PFSK-1 (cell line): ENCODE data around the gene EPAS1.

ENCODE experiments used
- FOXP2 ChIP-seq: optimal IDR thresholded peaks from 2 replicates; pipeline ENCODE3; 2011; ENCODE audit warnings: borderline replicate concordance, control low read depth, inconsistent platforms; ENCODE audit not compliant: insufficient read depth; ENCODE audit errors: extremely low read length, extremely low read depth
- POLR2AphosphoS5 ChIP-seq: IDR thresholded peaks from 2 replicates; pipeline ENCODE4 v1.6.1; 2012; ENCODE audit warnings: low read depth, mild to moderate bottlenecking, control low read depth, low read length, moderate library complexity
- SIN3A ChIP-seq: IDR thresholded peaks from 2 replicates; pipeline ENCODE4 v1.6.1; 2012; ENCODE audit warnings: mild to moderate bottlenecking, low read length, moderate library complexity, borderline replicate concordance; ENCODE audit not compliant: insufficient read depth
- TAF1 ChIP-seq: IDR thresholded peaks from 2 replicates; pipeline ENCODE4 v1.6.1; 2012; ENCODE audit warnings: low read length, control low read depth, borderline replicate concordance; ENCODE audit not compliant: insufficient read depth
- TF ChIP-seq, protein P1 (sequence below), 2 experiments: IDR thresholded peaks; 2 replicates each; pipeline versions ENCODE4 v1.6.1 to v1.8.0; 2011 to 2012; ENCODE audit warnings: low read depth in 2 of 2, low read length in 2 of 2, control low read depth in 1 of 2, inconsistent platforms in 1 of 2, mild to moderate bottlenecking in 1 of 2, moderate library complexity in 1 of 2; ENCODE audit not compliant: insufficient read depth in 1 of 2

The EPAS1 gene

DNA sequence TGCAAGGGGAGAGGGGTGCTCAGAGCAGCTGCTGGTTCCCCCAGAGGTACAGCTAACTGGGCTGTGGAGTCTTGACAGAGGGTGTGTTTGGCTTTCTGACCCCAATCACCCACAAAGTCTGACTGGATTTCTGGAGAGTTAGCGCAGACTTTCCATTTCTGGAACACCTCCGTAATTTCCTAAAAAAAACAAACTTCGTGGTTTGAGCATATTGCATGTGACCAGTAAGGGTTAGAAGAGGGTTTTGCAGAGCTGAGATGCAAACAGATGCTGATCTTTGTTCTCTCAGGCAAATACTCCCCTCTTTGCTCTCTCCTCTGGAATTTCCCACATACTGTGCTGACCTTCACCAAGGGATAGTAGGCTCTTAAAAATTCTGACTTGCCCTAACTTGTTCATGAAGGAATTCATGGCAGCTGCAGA is 137.7 kb downstream of the EPAS1 start:
- TF ChIP-seq SIN3A = no peak
- TF ChIP-seq FOXP2 = no peak
- no peak for TF ChIP-seq POLR2AphosphoS5
- TF ChIP-seq, protein P1, sequence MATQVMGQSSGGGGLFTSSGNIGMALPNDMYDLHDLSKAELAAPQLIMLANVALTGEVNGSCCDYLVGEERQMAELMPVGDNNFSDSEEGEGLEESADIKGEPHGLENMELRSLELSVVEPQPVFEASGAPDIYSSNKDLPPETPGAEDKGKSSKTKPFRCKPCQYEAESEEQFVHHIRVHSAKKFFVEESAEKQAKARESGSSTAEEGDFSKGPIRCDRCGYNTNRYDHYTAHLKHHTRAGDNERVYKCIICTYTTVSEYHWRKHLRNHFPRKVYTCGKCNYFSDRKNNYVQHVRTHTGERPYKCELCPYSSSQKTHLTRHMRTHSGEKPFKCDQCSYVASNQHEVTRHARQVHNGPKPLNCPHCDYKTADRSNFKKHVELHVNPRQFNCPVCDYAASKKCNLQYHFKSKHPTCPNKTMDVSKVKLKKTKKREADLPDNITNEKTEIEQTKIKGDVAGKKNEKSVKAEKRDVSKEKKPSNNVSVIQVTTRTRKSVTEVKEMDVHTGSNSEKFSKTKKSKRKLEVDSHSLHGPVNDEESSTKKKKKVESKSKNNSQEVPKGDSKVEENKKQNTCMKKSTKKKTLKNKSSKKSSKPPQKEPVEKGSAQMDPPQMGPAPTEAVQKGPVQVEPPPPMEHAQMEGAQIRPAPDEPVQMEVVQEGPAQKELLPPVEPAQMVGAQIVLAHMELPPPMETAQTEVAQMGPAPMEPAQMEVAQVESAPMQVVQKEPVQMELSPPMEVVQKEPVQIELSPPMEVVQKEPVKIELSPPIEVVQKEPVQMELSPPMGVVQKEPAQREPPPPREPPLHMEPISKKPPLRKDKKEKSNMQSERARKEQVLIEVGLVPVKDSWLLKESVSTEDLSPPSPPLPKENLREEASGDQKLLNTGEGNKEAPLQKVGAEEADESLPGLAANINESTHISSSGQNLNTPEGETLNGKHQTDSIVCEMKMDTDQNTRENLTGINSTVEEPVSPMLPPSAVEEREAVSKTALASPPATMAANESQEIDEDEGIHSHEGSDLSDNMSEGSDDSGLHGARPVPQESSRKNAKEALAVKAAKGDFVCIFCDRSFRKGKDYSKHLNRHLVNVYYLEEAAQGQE (IDR thresholded peaks at IDR 0.05; ENCODE audit: insufficient read depth in 1 of 2, low read depth in 2 of 2, low read length in 2 of 2) = no peak
- no peak for TF ChIP-seq TAF1

DNA sequence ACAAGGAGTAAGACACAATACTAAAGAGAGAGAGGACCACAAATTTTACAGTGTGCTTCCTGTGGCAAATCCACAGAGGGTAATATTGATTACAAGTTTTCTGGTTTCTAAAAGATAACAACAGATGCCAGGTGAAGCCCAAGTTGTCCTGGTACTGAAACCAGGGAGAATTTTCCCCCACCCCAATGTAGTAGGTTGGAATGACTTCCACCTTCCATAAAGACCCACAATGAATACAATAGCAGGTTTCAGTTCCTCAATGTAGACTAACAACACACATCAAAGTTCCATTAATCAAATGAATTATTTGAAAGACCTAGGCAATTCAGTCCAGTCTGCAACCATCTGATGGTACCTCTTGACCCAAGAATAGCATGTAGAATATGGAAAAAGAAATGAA is 138.1 kb downstream of the EPAS1 start:
- TF ChIP-seq POLR2AphosphoS5 = no peak
- no peak for TF ChIP-seq FOXP2
- no peak for TF ChIP-seq SIN3A
- TF ChIP-seq, protein P1 (IDR thresholded peaks at IDR 0.05; ENCODE audit: insufficient read depth in 1 of 2, low read depth in 2 of 2, low read length in 2 of 2) = no peak
- no peak for TF ChIP-seq TAF1

GRCh38 chr2:46435796-46436360 is 138.7 kb downstream of the EPAS1 start:
- no peak for TF ChIP-seq SIN3A
- no peak for TF ChIP-seq POLR2AphosphoS5
- no peak for TF ChIP-seq TAF1
- TF ChIP-seq, protein P1 (IDR thresholded peaks at IDR 0.05; ENCODE audit: insufficient read depth in 1 of 2, low read depth in 2 of 2, low read length in 2 of 2) = no peak
- no peak for TF ChIP-seq FOXP2
